GM12874 (cell line): ENCODE data around the gene CHERP.

Experiments used
- TF ChIP-seq, protein P1 (sequence below): IDR thresholded peaks from 2 replicates; pipeline ENCODE4 v1.5.1; 2011; ENCODE audit warnings: low read depth, mild to moderate bottlenecking, control low read depth, low read length, moderate library complexity; ENCODE audit not compliant: insufficient read depth

CHERP gene

GRCh38 chr19:16581145-16581970 is 39.1 kb upstream of the CHERP start:
- TF ChIP-seq, protein P1, sequence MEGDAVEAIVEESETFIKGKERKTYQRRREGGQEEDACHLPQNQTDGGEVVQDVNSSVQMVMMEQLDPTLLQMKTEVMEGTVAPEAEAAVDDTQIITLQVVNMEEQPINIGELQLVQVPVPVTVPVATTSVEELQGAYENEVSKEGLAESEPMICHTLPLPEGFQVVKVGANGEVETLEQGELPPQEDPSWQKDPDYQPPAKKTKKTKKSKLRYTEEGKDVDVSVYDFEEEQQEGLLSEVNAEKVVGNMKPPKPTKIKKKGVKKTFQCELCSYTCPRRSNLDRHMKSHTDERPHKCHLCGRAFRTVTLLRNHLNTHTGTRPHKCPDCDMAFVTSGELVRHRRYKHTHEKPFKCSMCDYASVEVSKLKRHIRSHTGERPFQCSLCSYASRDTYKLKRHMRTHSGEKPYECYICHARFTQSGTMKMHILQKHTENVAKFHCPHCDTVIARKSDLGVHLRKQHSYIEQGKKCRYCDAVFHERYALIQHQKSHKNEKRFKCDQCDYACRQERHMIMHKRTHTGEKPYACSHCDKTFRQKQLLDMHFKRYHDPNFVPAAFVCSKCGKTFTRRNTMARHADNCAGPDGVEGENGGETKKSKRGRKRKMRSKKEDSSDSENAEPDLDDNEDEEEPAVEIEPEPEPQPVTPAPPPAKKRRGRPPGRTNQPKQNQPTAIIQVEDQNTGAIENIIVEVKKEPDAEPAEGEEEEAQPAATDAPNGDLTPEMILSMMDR, result no peak

DNA sequence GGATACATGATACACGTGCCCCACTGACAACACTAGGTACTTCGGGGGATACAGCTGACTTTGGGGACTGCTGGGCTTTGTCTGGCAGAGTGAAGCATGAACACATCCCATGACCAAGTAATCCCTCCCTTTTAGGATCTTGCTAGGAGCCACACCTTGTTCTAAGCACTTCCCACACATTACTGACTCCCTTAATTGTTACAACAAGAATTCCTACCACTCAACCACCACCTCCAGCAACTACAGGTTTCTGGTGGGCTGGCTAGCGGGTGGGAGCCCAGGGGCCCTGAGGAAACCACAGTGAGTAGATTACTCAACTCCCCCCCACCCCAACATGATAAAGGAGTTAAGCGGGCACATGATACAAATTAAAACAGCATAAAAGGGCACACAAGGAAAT is 37.1 kb upstream of the CHERP start:
- TF ChIP-seq, protein P1, result no peak

GRCh38 chr19:16577531-16577985 is 35.3 kb upstream of the CHERP start:
- TF ChIP-seq, protein P1, result no peak

DNA sequence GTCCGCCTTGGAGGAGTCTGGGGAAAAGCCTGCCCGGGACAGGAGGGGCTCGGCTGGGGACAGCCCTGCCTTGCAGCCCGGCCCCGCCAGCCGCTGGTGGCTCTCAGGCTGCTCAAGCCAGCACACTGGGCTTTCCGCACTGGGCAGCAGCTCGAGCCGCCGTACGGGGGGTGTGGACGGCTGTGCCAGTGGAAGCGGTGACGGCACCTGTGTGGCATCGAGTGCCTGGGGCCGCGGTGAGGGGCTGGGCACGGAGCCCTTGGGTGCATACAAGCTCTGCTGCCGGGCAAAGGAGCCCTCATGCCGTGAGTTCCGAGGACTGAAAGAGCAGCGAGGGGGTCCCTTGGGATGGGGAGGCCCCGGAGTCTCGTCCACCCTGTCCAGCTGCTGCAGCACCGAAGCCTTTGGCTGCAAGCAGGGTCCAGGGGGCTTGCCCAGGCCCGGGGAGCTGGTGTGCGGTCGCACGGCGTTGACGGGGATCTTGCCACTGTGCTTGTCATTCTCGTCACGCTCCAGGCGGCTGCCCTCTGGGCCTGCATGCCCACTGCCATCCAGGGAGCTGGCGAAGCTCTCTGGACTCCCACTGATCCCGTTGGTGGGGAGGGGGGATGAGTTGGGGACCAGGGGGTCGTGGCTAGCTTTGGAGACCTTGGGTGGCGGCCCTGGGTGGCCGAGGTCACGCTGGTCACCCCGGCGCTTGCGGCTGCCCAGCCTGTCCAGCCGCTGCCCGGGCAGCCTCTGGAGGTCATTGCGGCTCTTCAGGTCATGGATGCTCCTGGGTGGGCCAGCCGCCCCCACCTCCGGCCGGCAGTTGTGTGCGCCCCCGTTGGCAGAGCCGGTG is 34.7 kb upstream of the CHERP start:
- TF ChIP-seq, protein P1, result no peak

DNA sequence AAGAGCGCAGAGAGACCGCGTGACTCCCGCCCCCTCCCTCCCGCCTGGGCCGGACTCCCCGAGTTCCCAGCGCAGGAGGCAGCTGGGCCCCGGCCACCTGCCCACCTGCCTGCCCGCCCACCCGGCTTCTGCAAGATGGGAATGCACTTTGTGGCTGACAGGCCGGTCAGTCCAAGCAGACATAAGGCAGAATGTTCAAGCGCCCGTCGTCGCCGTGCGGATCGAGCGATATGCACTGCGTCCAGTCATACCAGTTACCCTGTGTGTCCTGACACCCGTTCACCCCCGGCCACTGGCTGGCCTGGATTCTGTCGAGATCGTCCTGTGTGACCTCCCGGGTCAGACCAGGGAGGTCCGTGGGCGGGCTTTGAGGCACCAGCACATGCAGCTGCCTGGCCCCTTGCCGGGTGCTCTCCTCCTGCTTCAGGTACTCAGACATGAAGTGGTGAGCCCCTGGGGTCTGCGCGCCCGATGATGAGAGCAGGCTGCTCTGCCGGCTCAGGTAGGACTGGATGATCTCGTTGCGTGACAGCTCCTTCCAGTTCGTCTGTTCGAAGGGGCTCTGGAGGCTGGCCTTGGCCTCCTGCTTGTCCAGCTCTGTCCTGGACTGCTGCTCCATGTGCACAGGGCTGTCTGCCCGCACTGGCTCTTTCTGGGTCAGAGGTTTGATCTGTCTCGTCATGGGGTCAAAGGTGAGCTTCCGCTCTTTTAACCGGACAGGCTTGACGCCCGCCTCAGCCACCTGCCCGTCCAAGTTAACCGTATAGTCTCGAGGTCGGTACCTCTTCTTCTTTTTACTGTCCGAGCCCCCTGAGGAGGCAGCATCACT is 33.8 kb upstream of the CHERP start:
- TF ChIP-seq, protein P1, result no peak

GRCh38 chr19:16575282-16575681 is 33.0 kb upstream of the CHERP start:
- TF ChIP-seq, protein P1, result no peak
